A673 (cell line): ENCODE data around the gene COPZ1.

Source experiments
- CTCF ChIP-seq: fragments of 300-800, 200-600 bp; sonication (generic); conservative IDR thresholded peaks from 2 replicates; pipeline ENCODE4 v1.5.1; 2017; ENCODE audit warnings: low read depth, mild to moderate bottlenecking, antibody characterized with exemption, low read length, moderate library complexity, mixed read lengths
- EZH2 ChIP-seq: fragments of 200-600 bp; sonication (generic); IDR thresholded peaks from 2 replicates; pipeline ENCODE4 v1.6.1; 2017; ENCODE audit warnings: borderline replicate concordance, low read depth, mild to moderate bottlenecking, mixed read lengths, antibody characterized with exemption, low read length; ENCODE audit not compliant: poor library complexity, severe bottlenecking

- TF ChIP-seq CTCF (no peak), EZH2 (no peak)
Measured at GRCh38 chr12:54385251-54385914, 60.5 kb downstream of the COPZ1 start.
